Measurements from ENCODE around the gene ACTL8.

GRCh38 chr1:17857109-17857499 is 102.0 kb downstream of the ACTL8 start:
- TF ChIP-seq CTCF (IDR thresholded peaks at IDR 0.05; ENCODE audit: poor library complexity) (no peak), EZH2 (IDR thresholded peaks at IDR 0.05; ENCODE audit: borderline replicate concordance) (no peak)
